GM23248 (cell line): ENCODE data around the gene SPACDR. TPM values are rescaled to one million over a fixed set of nuclear protein-coding genes. Genes with fewer than 3 reads are reported as not detected.

Experiments used
- DNase-seq: peaks from one replicate; pipeline ENCODE4 v3.0.0-alpha.2; 2015
- H2AFZ ChIP-seq: fragments of 200-600 bp; sonication (generic); 2 replicates; pipeline ENCODE4 v1.6.1; 2016; ENCODE audit warnings: antibody characterized with exemption
- H3F3A ChIP-seq: fragments of 200-600 bp; sonication (generic); 2 replicates; pipeline ENCODE4 v1.6.1; 2016; ENCODE audit warnings: mild to moderate bottlenecking, antibody characterized with exemption, mixed run types; ENCODE audit not compliant: insufficient read depth
- H3K27ac ChIP-seq: fragments of 200-600 bp; sonication (generic); 2 replicates; pipeline ENCODE4 v1.5.1; 2016; ENCODE audit warnings: mild to moderate bottlenecking
- H3K27me3 ChIP-seq: fragments of 200-600 bp; sonication (generic); replicated peaks from 2 replicates; pipeline ENCODE4 v1.6.1; 2016; ENCODE audit warnings: mild to moderate bottlenecking; ENCODE audit not compliant: insufficient read depth
- H3K36me3 ChIP-seq: fragments of 200-600 bp; sonication (generic); 2 replicates; pipeline ENCODE4 v1.6.1; 2016; ENCODE audit warnings: low read depth, mild to moderate bottlenecking
- H3K4me1 ChIP-seq: fragments of 200-600 bp; sonication (generic); 2 replicates; pipeline ENCODE4 v1.6.1; 2016; ENCODE audit warnings: mild to moderate bottlenecking; ENCODE audit not compliant: insufficient read depth
- H3K4me2 ChIP-seq: fragments of 200-600 bp; sonication (generic); one replicate; pipeline ENCODE4 v1.6.1; 2016; ENCODE audit warnings: mild to moderate bottlenecking; ENCODE audit not compliant: unreplicated experiment
- H3K4me3 ChIP-seq: fragments of 200-600 bp; sonication (generic); 2 replicates; pipeline ENCODE4 v1.5.1; 2016; ENCODE audit warnings: mild to moderate bottlenecking
- H3K79me2 ChIP-seq: fragments of 200-600 bp; sonication (generic); 2 replicates; pipeline ENCODE4 v1.6.1; 2016; ENCODE audit warnings: mild to moderate bottlenecking; ENCODE audit not compliant: insufficient read depth
- H3K9ac ChIP-seq: fragments of 200-600 bp; sonication (generic); 2 replicates; pipeline ENCODE4 v1.6.1; 2016; ENCODE audit warnings: mild to moderate bottlenecking
- H3K9me2 ChIP-seq: fragments of 200-600 bp; sonication (generic); 2 replicates; pipeline ENCODE4 v1.6.1; 2016; ENCODE audit warnings: mixed run types, mild to moderate bottlenecking, moderate library complexity; ENCODE audit not compliant: insufficient read depth
- H3K9me3 ChIP-seq: fragments of 200-600 bp; sonication (generic); one replicate; pipeline ENCODE4 v1.6.1; 2017; ENCODE audit warnings: low read depth
- H4K20me1 ChIP-seq: fragments of 200-600 bp; sonication (generic); 2 replicates; pipeline ENCODE4 v1.6.0; 2016; ENCODE audit not compliant: insufficient read depth
- EZH2 ChIP-seq: fragments of 200-600 bp; sonication (generic); IDR thresholded peaks from 2 replicates; pipeline ENCODE4 v1.6.1; 2018; ENCODE audit warnings: antibody characterized with exemption, mild to moderate bottlenecking; ENCODE audit not compliant: insufficient read depth, poor library complexity, severe bottlenecking
- EZH2phosphoT487 ChIP-seq: fragments of 200-600 bp; sonication (generic); IDR thresholded peaks from 2 replicates; pipeline ENCODE4 v1.6.1; 2018; ENCODE audit warnings: antibody characterized with exemption, moderate library complexity, mild to moderate bottlenecking, low read depth; ENCODE audit not compliant: insufficient read depth
- WGBS, 2 experiments: methylation state at CpG; one replicate each; pipeline ENCODE4 v1.1.6; 2015 to 2017; ENCODE audit warnings: low lambda C conversion rate in 2 of 2, low coverage in 1 of 2; ENCODE audit errors: missing lambda C conversion rate in 2 of 2; 5-methylcytosine and 5-hydroxymethylcytosine counted together
- in situ Hi-C: fragments of 300-500 bp; cut with MboI; formaldehyde crosslinking; loops from 2 replicates; pipeline ENCODE4 v1.15.0; 2020
- polyA plus RNA-seq: library from polyadenylated mRNA; unstranded; fragments of >200 nt; fragmentation: Nextera tagmentation; extraction: Ambion mirVana; gene quantifications from 2 replicates; pipeline ENCODE4 v1.2.1, GENCODE V29; 2016
- total RNA-seq: library from RNA; depleted of rRNA; stranded (reverse); fragments of >200 nt; shearing (Covaris generic); gene quantifications from 2 replicates; pipeline ENCODE4 v1.2.3, GENCODE V29; 2014

Gene SPACDR
- total and polyA plus RNA-seq, 2 experiments from 2014 or later: 0.50 TPM; not detected in 1

DNA sequence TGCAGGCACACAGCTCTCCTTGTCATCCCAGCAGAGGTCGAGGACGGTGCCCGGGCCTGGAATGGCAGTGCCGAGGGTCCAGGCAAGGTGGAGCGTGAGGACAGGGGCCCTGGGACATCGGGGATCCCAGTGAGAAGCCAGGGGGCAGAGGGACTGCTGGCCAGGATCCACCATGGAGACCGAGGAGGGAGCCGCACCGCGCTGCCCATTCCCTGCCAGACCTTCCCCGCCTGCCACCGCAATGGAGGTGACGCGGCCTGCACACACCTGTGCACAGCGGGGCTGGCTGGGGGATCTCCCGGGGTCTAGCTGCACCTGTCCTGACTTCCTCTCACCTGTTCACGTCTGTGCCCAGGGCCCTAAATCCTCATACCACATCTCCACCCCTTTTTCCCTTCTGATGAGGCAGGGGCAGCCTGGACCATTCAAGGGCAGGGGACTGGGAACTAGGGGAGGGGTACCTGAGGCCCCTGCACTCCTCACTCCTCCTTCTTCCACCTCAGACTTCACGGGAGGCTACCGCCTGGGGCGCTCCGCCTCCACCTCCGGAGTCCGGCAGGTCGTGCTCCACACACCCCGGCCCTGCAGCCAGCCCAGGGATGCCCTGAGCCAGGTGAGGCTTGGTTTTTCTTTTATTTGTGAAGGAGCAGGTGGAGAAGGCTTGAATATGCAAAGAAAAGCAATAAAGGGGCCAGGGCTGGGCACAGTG is 26.6 kb upstream of the SPACDR start:
- Histone ChIP-seq H3K27ac (no peak overlapping the region), H3K4me2 (no peak overlapping the region), H3F3A (no peaks in the 10 kb centered on the region), H3K27me3 (no peaks in the 10 kb centered on the region), H3K4me3 (no peak overlapping the region), H3K9me2 (no peaks in the 10 kb centered on the region), H4K20me1 (no peaks in the 10 kb centered on the region), H3K9ac (no peak overlapping the region), H3K9me3 (no peaks in the 10 kb centered on the region), H3K79me2 (no peaks in the 10 kb centered on the region), H2AFZ (no peak overlapping the region), H3K36me3 (no peaks in the 10 kb centered on the region), H3K4me1 (no peaks in the 10 kb centered on the region)
- TF ChIP-seq EZH2 (no peak), EZH2phosphoT487 (no peak)
- no peak for DNase-seq
- in situ Hi-C loops: no loop called here
- WGBS, 2 experiments: 87 to 88% methylated on average over 23 to 25 of the region's 25 CpGs

- Histone ChIP-seq H3F3A (no peaks in the 10 kb centered on the region), H3K4me2 (no peak overlapping the region), H3K9ac (no peak overlapping the region), H3K4me1 (no peaks in the 10 kb centered on the region), H3K27ac (no peak overlapping the region), H3K4me3 (no peak overlapping the region), H3K9me3 (no peaks in the 10 kb centered on the region), H4K20me1 (no peaks in the 10 kb centered on the region), H3K27me3 (no peaks in the 10 kb centered on the region), H3K79me2 (no peaks in the 10 kb centered on the region), H3K9me2 (no peaks in the 10 kb centered on the region), H2AFZ (no peak overlapping the region), H3K36me3 (no peaks in the 10 kb centered on the region)
- in situ Hi-C loops: no loop called here
- WGBS, 2 experiments: 12 to 29% methylated on average over 6 to 9 of the region's 9 CpGs
- DNase-seq: peak; percentile 85
- TF ChIP-seq EZH2: no peak
- TF ChIP-seq EZH2phosphoT487: no peak
Observed at GRCh38 chr7:100489824-100490223, 25.8 kb upstream of the SPACDR start.

GRCh38 chr7:100489121-100489520 is 25.1 kb upstream of the SPACDR start:
- DNase-seq: no peak
- Histone ChIP-seq H3K79me2 (no peaks in the 10 kb centered on the region), H3K9me2 (no peaks in the 10 kb centered on the region), H3K27ac (no peak overlapping the region), H3K9me3 (no peaks in the 10 kb centered on the region), H3K4me3 (no peak overlapping the region), H3K4me2 (no peak overlapping the region), H2AFZ (no peak overlapping the region), H3K27me3 (no peaks in the 10 kb centered on the region), H3F3A (0 out of 2 replicates have a peak, but pooled peaks cover 4% of the 10 kb centered on the region), H4K20me1 (no peaks in the 10 kb centered on the region), H3K36me3 (no peaks in the 10 kb centered on the region), H3K4me1 (no peaks in the 10 kb centered on the region), H3K9ac (no peak overlapping the region)
- in situ Hi-C loops: no loop called here
- TF ChIP-seq EZH2phosphoT487 (no peak), EZH2 (no peak)
- 58 to 69% methylated on average over 10 of the region's 10 CpGs for WGBS, 2 experiments

- H3K4me3 ChIP-seq: no peak overlapping the region
- no peaks in the 10 kb centered on the region for H3K79me2 ChIP-seq
- no peaks in the 10 kb centered on the region for H3K9me3 ChIP-seq
- H3K27ac ChIP-seq: no peak overlapping the region
- no peak for DNase-seq
- no peaks in the 10 kb centered on the region for H3K4me1 ChIP-seq
- no peaks in the 10 kb centered on the region for H3K36me3 ChIP-seq
- TF ChIP-seq EZH2 (no peak), EZH2phosphoT487 (no peak)
- H3K9ac ChIP-seq: no peak overlapping the region
- WGBS, 2 experiments: 89% methylated on average over 16 to 44 of the region's 44 CpGs
- 0 out of 2 replicates have a peak, but pooled peaks cover 4% of the 10 kb centered on the region for H3F3A ChIP-seq
- H3K9me2 ChIP-seq: no peaks in the 10 kb centered on the region
- H3K27me3 ChIP-seq: no peaks in the 10 kb centered on the region
- H2AFZ ChIP-seq: no peak overlapping the region
- H4K20me1 ChIP-seq: no peaks in the 10 kb centered on the region
- H3K4me2 ChIP-seq: no peak overlapping the region
- in situ Hi-C loops: no loop called here
Observed at GRCh38 chr7:100488333-100489095, 24.5 kb upstream of the SPACDR start.
